GM21717 (cell line): ENCODE measurements around the gene FDCSP.
"Not testable (repeated sequence)": the region's sequence is repeated elsewhere in the genome, so short reads cannot be mapped to it uniquely, and the experiment has no call there.

Experiments
- ATAC-seq: cut with Tn5 transposase; IDR thresholded peaks from one replicate; pipeline ENCODE4 v1.9.1; 2021; ENCODE audit warnings: mild to moderate bottlenecking, moderate library complexity; ENCODE audit not compliant: unreplicated experiment

The FDCSP gene

DNA sequence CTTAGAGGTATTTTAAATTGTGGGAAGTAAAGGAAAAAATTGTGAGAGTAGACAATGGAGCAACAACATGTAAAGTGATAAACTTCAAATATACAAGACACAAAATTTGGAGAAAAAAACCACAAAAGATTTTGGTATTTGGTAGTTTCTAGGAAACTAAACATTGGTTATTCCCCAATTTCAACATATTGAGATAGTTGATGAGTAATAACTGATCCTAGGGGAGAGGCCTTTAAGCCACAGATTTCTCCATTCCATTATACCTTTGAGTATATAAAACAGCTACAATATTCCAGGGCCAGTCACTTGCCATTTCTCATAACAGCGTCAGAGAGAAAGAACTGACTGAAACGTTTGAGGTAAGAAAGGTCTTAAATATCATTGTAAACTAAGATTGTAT lies at the start of gene FDCSP:
Gene FDCSP, plus strand, starts transcription at position 301 of the 400 bp plus-strand sequence. CDS start 5,071 bp downstream, outside the sequence.
- ATAC-seq, result no peak

DNA sequence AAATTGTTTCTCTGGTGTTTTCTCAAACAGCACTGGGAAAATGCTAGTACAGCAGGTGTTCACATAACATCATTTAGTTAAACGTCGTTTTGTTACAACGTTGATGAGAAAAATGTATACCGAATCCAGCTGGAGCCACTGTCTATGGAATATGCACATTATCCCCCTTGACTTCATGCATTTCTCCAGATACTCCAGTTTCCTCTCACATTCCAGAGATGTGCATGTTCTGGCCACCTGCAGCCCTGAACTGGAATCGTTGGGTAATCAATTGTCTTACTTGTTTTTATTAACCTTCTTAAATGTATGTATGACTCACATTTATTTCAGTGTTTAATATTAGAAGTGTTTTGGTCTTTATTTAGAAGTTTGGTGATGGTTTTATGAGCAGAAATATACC lies 48.8 kb upstream of the FDCSP start:
- ATAC-seq, result no peak

DNA sequence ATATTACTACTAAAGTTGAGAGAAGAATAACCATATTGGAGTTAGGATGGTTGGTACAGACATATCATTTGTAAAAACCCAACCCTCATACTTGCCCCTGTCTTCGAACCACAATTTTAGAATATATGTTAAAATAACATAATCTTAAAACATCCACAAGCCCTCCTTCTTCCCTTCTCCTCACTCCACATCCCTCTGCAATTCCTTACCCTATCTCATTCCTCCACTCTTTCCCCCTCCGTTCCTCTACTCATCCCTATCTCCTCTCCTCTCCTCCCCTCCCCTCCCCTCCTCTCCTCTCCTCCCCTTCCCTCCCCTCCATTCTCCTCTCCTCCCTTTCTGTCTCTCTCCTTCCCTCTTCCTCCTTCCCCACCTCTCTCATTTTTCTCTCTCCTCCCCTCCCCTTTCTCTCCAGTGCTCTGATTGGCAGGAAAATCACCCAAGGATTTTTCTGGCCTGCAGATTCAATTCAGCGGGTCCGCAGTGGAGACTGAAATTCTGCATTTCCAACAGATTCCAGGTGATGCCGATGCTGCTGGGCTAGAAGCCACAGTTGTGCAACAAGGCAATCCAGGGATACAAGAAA lies 47.8 kb upstream of the FDCSP start:
- ATAC-seq, result no peak

DNA sequence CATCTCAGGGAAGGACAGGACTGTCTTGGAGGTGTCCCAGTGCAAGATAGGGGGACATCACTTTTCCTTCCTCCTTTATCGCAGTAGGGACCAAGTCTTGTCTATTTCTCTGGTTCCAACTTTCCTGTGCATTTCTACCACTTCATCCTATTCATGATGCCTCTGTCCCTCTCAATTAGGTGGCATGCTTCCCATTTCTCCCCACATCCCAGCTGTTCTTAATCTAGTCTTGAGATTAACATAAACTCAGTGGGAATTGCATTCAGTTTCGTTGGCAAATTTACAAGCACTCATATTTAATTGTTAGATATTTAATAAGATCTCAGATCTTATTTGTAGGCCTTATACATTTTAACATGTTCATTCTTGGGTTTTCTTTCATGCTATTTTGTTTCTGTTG lies 46.1 kb upstream of the FDCSP start:
- no peak for ATAC-seq

DNA sequence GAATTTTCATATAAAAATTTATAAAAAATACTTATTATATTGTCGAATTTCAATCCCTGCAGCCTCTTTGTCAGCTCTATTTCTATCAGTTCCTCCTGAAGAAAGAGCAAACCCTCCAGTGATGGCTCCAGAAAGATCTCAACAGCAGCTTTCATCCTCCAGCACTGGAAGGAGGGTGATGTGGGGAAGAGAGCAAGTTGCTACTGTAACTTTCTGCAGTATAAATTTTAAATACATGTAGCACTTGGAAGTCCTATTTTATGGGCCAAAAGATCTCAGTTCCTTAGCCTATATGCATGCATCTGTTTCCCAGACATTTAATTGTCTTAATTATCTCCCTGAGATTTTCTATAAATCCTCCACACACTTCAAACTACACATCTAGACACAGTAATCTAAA lies 44.1 kb upstream of the FDCSP start:
- ATAC-seq, result no peak

DNA sequence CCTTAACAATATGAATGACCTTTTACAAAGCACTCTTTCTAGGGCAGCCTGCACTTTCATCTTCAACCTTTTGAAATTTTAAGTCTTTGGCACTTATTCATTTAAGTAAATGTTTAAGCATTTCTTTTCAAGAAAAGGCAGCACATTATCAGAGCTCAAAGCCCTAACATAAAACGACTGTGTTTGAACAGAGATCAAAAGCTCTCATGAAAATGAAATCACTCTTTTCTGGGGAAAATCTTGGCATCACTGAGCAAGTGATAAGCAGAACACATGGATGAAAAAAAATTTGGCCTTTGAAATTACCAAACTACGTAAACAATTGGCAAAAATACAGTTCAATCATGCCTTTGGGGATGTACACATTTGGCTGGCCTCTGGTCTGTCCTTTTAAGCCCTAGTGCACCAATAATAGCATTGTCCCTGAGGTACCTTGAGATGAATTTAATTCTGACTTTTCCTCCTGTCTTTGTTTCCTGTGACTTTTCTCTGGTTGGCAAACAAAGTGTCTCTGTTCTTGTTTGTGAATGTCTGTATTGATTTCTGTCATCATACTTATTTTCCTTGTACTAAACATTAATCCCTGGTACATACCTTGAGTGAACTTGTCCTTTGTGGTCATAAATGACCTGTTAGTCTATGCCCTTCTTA lies 43.3 kb upstream of the FDCSP start:
- ATAC-seq, result no peak

DNA sequence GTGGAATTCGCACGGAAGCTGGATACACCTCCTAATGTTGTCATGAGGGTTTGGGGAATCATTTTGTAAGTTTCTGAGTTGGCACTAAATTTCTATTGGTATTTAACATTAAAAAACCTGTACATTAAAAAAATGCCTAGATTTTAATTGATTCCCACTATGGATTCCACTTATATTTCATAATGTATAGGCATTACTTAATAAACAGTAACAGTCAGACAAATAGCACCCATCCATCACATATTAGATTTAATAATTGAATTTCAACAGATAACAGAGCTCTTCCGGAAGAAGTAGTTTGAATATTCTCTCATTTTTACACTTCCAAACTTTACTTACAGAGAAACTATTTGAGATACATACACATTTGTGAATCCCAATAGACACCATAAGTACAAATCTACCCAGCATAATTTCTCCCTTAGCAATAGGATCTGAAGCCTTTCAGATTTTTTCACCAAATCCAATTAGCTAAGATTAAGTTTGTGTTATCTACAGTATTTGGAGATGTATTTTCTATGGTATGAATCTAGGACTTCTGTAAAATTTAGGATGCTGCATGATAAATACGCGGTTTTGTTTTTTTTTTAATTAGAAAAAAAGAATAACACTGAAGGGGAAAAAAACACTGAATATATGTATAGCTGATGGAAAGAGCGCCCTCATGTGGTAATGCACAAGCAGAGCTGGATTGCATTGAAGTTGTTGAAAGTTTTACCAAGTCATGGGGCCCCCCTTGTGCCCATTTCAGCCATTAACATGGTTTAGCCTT lies 42.6 kb upstream of the FDCSP start:
- peak; percentile 80 for ATAC-seq

DNA sequence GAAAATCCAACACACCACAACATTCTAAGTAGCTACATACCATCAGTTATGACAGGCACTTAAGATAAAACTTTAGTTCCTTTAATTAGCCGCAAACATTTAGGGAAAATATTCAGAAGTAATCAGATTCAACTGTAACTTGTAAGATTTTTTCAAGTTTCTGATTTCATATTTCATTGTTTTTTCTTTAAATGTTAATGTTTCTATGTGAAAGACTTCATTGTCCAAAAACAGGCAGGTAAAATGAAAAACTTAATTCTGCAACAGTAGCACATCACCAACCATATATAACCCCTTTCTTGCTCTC lies 42.0 kb upstream of the FDCSP start:
- ATAC-seq, result no peak

DNA sequence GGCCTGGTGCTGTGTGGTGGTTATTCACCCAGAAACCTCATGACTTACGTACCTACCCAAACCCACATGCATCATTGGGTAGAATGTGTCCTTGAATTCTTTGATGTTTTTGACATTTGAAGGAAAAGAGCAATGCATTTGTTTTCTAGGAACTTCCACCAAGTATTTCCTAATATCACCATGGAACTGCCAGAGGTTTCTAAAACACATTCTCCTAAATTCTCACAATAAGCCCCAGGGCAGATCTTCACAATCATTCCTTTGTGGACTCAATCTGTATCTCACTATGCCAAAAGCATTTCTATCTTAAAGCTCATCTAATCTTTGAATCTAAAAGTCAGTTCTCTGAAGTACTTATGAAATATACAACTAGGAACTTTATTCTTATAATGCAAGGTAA lies 38.7 kb upstream of the FDCSP start:
- ATAC-seq, result no peak

DNA sequence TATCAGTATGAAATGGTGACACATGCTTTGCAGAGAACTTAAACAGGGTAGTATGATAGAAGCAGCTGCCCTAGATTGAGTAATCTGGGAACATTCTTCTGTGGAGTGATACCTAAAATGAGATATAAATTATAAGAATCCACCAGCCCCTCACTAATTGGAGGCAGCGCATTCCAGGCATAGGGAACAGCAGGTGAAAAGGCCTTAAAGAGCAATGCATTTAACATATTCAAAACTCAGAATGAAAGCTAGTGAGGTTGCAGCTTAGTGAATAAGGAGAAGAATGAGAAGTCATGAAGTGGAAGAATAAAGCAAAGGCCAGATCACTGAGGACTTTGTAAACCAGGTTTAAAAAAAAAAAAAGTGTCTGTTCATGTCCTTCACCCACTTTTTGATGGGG lies 35.3 kb upstream of the FDCSP start:
- ATAC-seq, result no peak

DNA sequence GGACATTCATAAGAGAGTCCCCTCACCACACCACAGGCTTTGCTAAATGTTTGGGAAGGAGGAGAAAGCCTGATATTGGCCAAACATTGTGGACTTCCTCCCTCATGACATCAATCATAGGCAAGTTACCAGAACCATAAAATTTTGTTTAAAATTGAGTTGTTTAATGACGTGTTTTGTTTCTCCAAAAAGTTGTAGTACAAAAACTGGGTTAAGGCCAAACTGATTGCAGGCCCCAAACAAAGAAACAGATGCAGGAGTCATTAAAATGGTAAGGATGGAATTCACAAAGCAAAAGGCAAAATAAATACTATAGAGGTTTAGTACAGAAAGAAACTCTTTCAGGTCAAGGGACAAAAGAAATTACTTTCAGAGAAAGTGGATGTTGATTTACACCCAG lies 34.3 kb upstream of the FDCSP start:
- no peak for ATAC-seq

DNA sequence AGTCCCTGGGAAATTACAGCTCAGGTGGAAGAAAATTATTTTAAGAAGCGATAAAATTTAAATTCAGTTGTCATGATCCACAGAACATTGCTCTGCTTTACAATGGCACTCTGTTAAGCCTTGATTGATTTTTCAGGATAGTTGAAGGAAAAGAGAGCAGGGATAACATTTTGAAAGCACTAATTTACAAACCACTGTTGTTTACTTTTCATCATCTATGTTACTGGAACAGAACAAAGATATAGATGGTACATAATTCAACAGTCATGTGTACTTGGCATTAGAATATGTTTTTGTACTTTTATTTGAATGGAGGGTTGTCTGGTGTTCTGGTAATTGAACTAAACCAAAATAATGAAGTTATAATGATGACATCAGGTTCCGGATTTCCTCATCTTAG lies 33.0 kb upstream of the FDCSP start:
- ATAC-seq, result no peak

DNA sequence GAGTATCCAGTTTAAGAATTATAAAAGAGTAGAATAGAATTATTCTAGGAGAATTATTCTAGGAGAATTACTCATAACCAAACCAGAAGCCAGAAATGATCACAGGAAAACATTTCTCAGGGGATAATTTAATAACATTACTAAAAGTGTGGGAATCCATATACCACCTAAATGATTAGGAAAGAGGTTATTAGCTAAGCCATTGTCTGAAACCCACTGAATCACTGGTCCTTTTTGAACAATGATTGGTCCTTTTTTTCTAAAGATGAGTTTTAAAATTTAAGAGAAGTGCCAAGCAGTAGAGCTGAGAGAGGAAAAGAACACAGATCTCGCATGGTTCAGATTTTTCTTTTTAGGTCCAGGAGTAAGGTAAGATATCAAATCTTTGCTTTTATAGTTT lies 30.5 kb upstream of the FDCSP start, which contains the start of gene ODAM:
Gene ODAM, plus strand, starts transcription at position 301 of the 400 bp plus-strand sequence. CDS start 819 bp downstream, outside the sequence.
- ATAC-seq, result no peak

DNA sequence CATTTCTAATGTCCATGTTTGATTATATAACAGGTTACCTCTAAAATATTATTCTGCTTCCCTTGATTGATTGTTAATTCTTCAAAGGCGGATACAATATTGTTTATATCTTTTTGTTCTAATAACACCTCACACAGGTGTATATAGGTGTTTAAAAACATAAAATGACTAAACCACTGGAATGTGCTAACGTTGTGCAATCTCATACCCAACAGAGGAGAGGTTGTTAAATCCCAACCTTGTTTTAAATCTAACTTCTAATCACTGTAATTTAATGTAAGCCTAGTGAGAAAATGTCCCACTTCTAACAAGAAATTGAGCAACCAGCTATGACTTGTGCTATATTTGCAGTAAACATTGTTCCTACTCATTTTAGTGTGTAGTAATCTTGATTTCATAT lies 29.1 kb upstream of the FDCSP start:
- no peak for ATAC-seq

DNA sequence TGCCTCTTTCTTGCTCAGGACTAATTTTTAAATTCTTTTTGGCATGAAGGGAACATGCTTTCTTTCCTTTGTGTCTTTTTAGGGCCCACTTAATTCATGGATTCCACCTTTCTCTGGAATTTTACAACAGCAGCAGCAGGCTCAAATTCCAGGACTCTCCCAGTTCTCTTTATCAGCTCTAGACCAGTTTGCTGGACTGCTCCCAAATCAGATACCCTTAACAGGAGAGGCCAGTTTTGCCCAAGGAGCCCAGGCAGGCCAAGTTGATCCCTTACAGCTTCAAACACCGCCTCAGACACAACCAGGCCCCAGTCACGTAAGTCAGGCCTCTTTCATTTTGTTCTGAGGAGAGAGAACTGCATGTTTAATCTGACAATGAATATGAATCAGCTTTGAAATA lies 28.1 kb upstream of the FDCSP start:
- ATAC-seq, result no peak

DNA sequence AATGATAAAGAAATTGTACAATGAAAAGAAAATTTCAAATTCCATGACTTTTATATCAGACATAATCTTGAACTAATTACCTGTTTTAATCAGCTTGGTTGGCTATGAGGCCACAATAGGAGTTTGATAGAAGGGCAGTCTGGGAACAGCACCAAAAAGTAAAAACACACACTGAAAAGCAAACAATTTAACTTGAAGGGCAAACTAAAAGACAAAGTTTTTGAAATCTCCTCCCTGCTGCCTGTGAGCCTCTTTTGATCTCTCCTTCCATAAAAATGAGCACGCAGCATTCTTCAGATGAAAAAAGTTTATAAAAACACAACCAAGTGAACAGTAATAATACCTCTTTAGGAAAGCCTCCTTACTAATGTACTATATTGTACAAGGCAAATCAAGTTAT lies 22.3 kb upstream of the FDCSP start:
- ATAC-seq, result no peak

DNA sequence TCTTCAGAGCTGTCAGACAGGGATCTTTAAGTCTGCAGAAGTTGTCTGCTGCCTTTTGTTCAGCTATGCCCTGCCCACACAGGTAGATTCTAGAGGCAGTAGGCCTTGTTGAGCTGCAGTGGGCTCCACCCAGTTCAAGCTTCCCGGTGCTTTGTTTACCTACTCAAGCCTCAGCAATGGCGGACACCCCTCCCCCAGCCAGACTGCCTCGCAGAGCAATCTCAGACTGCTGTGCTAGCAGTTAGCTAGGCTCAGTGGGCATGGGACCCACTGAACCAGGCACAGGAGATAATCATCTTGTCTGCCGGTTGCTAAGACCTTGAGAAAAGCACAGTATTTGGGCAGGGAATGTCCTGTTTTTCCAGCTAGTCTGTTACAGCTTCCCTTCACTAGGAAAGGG lies 13.2 kb upstream of the FDCSP start:
- ATAC-seq, result not testable (repeated sequence)

DNA sequence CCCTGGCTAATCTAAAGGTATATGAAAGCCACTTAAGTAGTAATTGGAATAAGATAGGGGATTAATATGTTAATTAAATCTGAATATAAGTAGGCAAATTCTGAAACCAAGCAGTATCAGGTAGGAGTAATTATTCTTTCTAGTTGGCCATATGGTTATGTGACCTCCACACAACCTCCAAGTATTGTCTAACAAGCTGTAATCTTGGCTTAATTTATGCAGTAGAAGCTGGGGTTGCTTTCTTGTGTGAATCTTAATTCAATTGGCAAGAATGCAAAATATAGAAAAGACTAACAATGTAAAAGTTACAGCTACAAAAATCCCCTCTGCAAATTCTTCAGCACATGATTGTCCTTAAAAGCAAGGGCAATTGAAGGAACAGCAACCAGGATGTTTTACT lies 9.8 kb upstream of the FDCSP start:
- not testable (repeated sequence) for ATAC-seq

DNA sequence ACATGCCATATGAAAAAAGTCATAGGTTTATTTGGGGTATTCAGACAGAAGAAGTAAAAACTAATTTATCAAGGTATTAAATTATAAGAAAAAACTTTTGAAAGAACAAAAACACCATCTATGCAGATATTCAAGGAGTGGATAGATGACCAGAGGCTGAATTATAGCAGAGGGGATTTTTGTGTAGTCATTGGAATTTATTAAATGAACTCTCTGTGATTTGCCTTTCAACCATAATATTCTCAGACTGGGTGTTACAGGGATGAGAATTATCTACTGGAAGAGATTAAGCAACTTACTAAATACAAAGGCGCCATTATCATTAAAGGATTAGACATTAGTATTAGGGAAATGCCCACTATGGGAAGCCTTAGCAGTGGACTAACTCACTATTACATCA lies 9.4 kb upstream of the FDCSP start:
- ATAC-seq, result not testable (repeated sequence)

DNA sequence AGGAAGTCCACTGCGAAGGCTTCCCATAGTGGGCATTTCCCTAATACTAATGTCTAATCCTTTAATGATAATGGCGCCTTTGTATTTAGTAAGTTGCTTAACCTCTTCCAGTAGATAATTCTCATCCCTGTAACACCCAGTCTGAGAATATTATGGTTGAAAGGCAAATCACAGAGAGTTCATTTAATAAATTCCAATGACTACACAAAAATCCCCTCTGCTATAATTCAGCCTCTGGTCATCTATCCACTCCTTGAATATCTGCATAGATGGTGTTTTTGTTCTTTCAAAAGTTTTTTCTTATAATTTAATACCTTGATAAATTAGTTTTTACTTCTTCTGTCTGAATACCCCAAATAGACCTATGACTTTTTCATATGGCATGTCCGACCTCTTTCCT lies 4.5 kb upstream of the FDCSP start:
- ATAC-seq, result not testable (repeated sequence)

DNA sequence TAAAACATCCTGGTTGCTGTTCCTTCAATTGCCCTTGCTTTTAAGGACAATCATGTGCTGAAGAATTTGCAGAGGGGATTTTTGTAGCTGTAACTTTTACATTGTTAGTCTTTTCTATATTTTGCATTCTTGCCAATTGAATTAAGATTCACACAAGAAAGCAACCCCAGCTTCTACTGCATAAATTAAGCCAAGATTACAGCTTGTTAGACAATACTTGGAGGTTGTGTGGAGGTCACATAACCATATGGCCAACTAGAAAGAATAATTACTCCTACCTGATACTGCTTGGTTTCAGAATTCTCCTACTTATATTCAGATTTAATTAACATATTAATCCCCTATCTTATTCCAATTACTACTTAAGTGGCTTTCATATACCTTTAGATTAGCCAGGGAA lies 4.1 kb upstream of the FDCSP start:
- not testable (repeated sequence) for ATAC-seq

DNA sequence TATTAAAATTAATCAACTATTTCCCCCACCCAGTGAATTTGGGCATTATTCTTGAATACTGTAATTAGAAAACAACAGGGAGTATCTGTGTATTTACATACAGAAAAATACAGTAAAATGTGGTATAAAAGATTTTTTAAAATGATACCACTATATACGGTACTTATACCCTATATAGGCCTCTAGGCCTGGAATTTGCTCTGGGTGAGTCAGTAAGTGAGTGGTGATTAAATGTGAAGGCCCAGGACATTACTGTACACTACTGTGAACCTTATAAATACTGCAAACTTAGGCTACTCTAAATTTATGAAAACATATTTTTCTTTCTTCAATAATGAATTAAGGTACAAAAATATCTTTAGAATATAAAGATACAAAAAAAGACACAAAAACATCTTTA lies 10.2 kb downstream of the FDCSP start:
- ATAC-seq, result no peak
